Measurements from ENCODE around the gene POC1B.

- TF ChIP-seq POLR2A (IDR thresholded peaks at IDR 0.05; ENCODE audit: extremely low read depth, insufficient read length), result no peak
- TF ChIP-seq, protein P1, sequence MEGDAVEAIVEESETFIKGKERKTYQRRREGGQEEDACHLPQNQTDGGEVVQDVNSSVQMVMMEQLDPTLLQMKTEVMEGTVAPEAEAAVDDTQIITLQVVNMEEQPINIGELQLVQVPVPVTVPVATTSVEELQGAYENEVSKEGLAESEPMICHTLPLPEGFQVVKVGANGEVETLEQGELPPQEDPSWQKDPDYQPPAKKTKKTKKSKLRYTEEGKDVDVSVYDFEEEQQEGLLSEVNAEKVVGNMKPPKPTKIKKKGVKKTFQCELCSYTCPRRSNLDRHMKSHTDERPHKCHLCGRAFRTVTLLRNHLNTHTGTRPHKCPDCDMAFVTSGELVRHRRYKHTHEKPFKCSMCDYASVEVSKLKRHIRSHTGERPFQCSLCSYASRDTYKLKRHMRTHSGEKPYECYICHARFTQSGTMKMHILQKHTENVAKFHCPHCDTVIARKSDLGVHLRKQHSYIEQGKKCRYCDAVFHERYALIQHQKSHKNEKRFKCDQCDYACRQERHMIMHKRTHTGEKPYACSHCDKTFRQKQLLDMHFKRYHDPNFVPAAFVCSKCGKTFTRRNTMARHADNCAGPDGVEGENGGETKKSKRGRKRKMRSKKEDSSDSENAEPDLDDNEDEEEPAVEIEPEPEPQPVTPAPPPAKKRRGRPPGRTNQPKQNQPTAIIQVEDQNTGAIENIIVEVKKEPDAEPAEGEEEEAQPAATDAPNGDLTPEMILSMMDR (IDR thresholded peaks at IDR 0.05; ENCODE audit: low read depth, low read length), result no peak
Observed at GRCh38 chr12:89476232-89476631, 49.6 kb downstream of the POC1B start.

All from NB4 (cell line).